ENCODE measurements around the gene ZNF384. TPM values are rescaled to one million over a fixed set of nuclear protein-coding genes. Genes with fewer than 3 reads are reported as not detected.

Gene ZNF384
- total and polyA plus RNA-seq, 7 donors, result 22.0 to 44.9 (median 26.2) TPM

DNA sequence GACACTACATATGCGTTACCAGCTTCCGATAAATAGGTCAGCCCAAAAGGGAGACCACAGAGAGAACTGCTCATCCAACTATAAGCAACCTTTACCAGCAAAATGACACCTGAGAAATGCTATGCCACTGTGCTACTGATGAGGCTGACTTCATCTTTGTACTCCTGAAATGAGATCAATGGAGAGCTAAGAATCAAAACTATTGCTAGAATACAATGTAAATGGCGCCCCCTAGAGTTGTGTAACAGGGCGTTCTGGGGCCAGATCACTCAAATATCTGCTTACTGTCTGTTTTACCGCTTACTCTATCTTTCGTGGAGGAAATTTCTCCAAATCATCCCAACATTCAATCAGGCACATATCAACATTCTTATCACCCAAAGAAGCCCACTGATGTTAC lies 4.6 kb downstream of the ZNF384 start:
- H3K27me3 ChIP-seq (ENCODE audit: insufficient read depth in 3 of 3, low read length in 2 of 3), result no peaks in the 10 kb centered on the region
- intact Hi-C loops (cut with DNase I), result loop anchor here in 1 of 2 donors (5.0 to 10.0 kb wide), 2 partner anchors 38 to 190 kb away; partner anchors contain the start of genes COPS7A, MRPL51 and NCAPD2
- H3K36me3 ChIP-seq (ENCODE audit: insufficient read depth in 1 of 2, low read depth in 1 of 2), result peaks cover 2 to 47% of the 10 kb centered on the region in 2 donors
- DNase-seq (no peak), ATAC-seq (no peak)
- TF ChIP-seq, protein P1, sequence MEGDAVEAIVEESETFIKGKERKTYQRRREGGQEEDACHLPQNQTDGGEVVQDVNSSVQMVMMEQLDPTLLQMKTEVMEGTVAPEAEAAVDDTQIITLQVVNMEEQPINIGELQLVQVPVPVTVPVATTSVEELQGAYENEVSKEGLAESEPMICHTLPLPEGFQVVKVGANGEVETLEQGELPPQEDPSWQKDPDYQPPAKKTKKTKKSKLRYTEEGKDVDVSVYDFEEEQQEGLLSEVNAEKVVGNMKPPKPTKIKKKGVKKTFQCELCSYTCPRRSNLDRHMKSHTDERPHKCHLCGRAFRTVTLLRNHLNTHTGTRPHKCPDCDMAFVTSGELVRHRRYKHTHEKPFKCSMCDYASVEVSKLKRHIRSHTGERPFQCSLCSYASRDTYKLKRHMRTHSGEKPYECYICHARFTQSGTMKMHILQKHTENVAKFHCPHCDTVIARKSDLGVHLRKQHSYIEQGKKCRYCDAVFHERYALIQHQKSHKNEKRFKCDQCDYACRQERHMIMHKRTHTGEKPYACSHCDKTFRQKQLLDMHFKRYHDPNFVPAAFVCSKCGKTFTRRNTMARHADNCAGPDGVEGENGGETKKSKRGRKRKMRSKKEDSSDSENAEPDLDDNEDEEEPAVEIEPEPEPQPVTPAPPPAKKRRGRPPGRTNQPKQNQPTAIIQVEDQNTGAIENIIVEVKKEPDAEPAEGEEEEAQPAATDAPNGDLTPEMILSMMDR (IDR thresholded peaks at IDR 0.05), result peak; percentile 38
- H3K9me3 ChIP-seq, result no peaks in the 10 kb centered on the region
- 62 to 68% (median 64%) methylated on average over 6 of the region's 6 CpGs for WGBS, 3 donors
- peaks cover 12% of the 10 kb centered on the region for H3K4me1 ChIP-seq
- H3K4me3 ChIP-seq, result no peak overlapping the region
- H3K27ac ChIP-seq, result no peak overlapping the region

DNA sequence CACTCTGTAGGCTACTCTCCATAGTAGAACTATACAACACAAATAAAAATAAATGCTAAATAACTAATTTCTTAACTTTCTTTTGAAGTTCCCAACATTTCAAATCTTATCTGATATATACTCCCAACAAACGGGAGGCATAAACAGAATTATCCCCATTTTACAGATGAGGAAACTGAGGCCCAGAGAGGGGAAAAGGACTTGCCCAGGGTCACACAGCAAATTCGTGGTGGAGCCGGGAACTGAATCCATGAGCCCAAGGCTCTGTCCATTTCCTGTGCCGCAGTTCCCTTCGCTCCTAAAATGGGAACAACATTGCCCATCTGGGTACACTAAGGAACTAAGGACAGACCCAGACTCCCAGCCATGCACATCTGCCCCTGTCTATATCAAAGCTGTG lies 12.2 kb downstream of the ZNF384 start:
- Histone ChIP-seq H3K27ac (no peak overlapping the region), H3K27me3 (ENCODE audit: insufficient read depth in 3 of 3, low read length in 2 of 3) (no peaks in the 10 kb centered on the region), H3K4me1 (no peaks in the 10 kb centered on the region), H3K4me3 (no peak overlapping the region), H3K36me3 (ENCODE audit: insufficient read depth in 1 of 2, low read depth in 1 of 2) (peaks cover 20 to 95% of the 10 kb centered on the region in 2 donors), H3K9me3 (no peaks in the 10 kb centered on the region)
- TF ChIP-seq, protein P1 (IDR thresholded peaks at IDR 0.05), result no peak
- DNase-seq, result no peak
- intact Hi-C loops (cut with DNase I), result no loop called here
- peak in 1 of 4 donors; percentile 23 for ATAC-seq
- 93 to 96% (median 95%) methylated on average over 5 of the region's 5 CpGs for WGBS, 3 donors

DNA sequence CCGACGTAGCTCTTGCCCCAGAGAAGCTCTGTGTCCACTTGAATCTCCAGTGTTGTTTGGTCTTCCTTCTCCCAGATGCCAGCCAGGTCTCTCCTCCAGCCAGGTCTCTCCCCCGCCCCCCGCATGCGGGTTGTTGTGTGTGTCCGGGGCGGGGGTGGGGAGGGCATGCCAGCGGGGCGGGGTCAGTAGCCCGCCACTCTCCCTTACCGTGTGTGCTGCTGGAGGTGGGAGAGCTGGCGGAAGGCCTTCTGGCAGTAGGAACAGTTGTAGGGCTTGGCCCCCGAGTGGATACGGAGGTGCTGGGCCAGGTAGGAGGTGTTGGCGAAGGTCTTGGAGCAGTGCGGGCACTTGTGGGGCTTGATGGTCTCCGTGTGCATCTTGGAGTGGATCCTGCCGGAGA lies 17.0 kb downstream of the ZNF384 start:
- WGBS, 3 donors, result 82 to 88% (median 86%) methylated on average over 18 of the region's 18 CpGs
- no peak for ATAC-seq
- intact Hi-C loops (cut with DNase I), result no loop called here

DNA sequence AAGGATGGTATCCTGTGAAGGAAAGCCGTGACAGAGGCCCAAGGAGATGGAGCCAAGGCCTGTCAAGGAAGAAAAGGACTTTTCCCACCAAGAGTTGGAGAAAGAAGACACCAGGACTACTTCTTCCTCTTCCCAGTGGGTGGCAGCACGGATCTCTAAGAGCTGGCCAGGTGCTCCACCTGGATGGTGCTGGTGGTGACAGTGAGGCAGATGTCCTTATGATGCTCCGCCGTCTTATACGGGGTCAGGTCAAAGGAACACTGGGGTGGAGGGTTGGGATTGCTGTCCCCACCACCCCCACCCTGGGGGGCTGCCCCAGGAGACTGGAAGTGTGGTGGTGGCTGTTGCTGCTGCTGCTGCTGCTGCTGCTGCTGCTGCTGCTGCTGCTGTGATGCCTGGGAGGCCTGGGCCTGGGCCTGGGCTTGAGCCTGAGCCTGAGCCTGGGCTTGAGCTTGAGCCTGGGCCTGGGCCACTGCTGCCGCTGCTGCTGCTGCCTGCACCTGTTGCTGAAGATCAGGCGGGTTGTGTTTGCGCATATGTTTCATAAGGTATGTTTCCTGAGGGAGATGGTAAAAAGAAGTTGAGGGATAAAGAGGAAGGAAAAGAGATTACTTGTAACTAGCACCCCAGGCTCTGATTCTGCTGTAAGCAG lies 21.5 kb downstream of the ZNF384 start:
- H3K36me3 ChIP-seq (ENCODE audit: insufficient read depth in 1 of 2, low read depth in 1 of 2), result peaks cover 23 to 69% of the 10 kb centered on the region in 2 donors
- no peaks in the 10 kb centered on the region for H3K27me3 ChIP-seq (ENCODE audit: insufficient read depth in 3 of 3, low read length in 2 of 3)
- no peak for ATAC-seq
- intact Hi-C loops (cut with DNase I), result no loop called here
- H3K9me3 ChIP-seq, result no peaks in the 10 kb centered on the region
- no peak overlapping the region for H3K4me3 ChIP-seq
- no peak overlapping the region for H3K27ac ChIP-seq
- TF ChIP-seq, protein P1 (IDR thresholded peaks at IDR 0.05), result no peak
- no peaks in the 10 kb centered on the region for H3K4me1 ChIP-seq
- 70 to 87% (median 82%) methylated on average over 8 of the region's 8 CpGs for WGBS, 3 donors
- no peak for DNase-seq

More for the DNA sequence above, 17.0 kb downstream of the ZNF384 start:
- DNase-seq, result no peak
- Histone ChIP-seq H3K27ac (no peak overlapping the region), H3K9me3 (no peaks in the 10 kb centered on the region), H3K4me3 (no peak overlapping the region), H3K27me3 (ENCODE audit: insufficient read depth in 3 of 3, low read length in 2 of 3) (no peaks in the 10 kb centered on the region), H3K36me3 (ENCODE audit: insufficient read depth in 1 of 2, low read depth in 1 of 2) (peaks cover 24 to 100% of the 10 kb centered on the region in 2 donors), H3K4me1 (no peaks in the 10 kb centered on the region)
- TF ChIP-seq, protein P1 (IDR thresholded peaks at IDR 0.05), result no peak

DNA sequence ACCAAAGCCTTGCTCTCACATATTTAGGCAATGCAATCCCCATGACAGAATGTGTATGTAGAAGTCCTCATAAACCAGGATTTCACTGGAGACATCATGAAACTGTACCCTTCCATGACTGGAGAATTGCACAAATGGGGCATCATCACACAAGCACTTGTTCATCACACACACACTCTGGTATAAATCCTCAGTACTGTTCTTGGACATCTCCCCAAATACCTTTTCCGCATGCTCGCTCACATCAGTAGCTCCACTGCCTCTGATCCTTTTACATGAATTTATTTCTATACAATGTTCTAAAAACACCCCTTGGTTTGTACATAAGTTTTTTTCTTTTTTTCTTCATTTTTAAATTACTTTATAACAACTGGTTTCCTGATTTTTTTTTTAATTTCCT lies 23.0 kb downstream of the ZNF384 start:
- ATAC-seq, result no peak
- H3K27ac ChIP-seq, result no peak overlapping the region
- no peaks in the 10 kb centered on the region for H3K9me3 ChIP-seq
- intact Hi-C loops (cut with DNase I), result no loop called here
- no peak overlapping the region for H3K4me3 ChIP-seq
- 87 to 94% (median 88%) methylated on average over 2 of the region's 2 CpGs for WGBS, 3 donors
- TF ChIP-seq, protein P1 (IDR thresholded peaks at IDR 0.05), result no peak
- peaks cover 18 to 54% of the 10 kb centered on the region in 2 donors for H3K36me3 ChIP-seq (ENCODE audit: insufficient read depth in 1 of 2, low read depth in 1 of 2)
- no peaks in the 10 kb centered on the region for H3K27me3 ChIP-seq (ENCODE audit: insufficient read depth in 3 of 3, low read length in 2 of 3)
- peaks cover 11% of the 10 kb centered on the region for H3K4me1 ChIP-seq
- DNase-seq, result no peak

Data from psoas muscle (tissue), 8 donors.